Measurements from ENCODE around the gene HPS5.

HPS5 gene

DNA sequence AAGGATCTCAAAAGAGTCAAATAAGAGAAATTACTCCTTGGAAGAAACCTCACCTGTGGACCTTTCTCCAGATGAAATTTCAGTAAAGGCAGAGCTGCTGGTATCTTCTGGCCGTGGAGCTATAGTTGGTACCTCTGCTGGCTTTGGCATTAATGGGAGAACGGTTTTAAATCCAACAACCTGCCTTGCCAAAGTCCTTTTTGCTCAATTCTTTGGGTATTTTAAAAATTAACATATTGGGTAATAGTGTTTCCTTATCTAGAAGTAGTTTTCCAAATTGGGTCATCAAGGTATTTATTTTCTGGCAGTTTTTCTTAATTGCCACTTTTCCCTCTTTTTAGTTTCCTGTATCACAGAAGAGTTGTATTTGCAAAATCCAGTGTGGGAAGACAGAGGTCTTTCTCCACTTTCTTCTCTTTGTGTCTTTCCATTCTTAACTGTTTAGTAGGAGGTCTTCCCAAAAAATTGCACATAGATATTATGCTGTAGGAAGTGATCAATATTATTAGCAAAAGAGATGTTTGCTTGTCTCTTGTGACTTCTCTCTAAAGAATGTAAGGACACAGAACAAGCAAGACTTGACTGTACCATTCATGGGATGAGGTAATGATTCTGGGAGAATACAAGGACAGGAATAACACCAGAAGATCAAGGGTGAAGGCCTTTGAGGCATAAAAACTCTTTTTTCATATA, 85.1 kb downstream of the HPS5 start, which contains the start of gene SAA4:
TSS of gene SAA4 (minus strand) at position 139 of the 693 bp plus-strand sequence. CDS start 876 bp downstream, outside the sequence.
- in situ Hi-C loops (cut with MboI; ENCODE audit: low sequenced_read_pairs), result no loop called here

DNA sequence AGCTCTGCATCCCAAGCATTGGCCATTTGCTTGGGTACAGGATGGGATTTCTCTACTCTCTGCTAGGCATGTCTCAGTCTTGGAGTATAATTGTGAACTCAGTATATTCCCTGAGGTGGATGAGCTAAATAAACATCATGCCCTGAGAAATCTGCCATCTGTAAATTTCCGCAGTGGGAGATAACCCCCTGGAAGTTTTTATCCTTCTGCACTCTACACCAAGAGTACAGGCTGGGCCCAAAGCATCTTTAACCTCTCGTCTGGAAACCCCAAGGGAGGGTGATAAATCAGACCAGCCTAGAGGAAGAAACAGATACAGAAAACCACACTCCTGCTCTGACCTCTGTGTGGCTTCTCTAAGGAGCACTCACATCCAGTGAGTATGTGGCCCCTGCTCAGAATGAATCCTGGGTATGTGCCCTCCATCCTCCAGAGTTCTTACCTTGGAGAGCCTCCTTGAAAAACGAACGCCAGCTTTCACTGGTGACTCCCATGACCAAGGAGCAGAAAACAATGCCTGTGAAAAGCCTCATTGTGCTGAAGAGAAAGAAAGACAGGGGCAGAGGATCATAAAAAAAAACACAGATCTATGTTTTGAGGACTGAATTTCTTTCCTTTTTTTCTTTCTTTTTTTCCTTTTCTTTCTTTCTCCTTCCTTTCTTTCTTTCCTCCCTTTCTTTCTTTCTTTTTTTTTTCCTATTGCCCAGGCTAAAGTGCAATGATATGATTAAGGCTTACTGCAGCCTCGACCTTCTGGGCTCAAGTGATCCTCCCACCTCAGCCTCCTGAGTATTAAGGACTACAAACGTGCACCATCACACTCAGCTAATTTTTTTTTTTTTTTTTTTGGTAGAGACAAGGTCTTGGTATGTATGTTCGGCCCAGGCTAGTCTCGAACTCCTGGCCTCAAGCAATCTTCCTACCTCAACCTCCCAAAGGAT, 86.3 kb downstream of the HPS5 start:
- in situ Hi-C loops (cut with MboI; ENCODE audit: low sequenced_read_pairs), result no loop called here

DNA sequence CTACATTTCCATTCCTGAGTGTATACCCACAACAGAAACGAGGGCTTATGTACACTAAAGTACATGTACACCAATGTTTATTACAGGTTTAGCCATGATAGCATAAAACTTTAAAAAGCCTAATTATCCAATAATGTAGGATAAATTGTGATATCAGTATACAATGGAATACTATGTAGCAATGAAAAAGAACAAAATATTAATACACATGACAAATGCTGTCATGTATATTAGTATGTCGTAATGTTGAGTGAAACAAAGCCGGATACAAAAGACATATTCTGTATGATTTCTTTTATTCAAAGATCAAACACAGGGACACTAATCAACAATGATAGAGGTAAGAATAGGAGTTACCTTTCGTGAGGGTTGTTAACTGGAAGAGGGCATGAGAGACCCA, 88.0 kb downstream of the HPS5 start:
- in situ Hi-C loops (cut with MboI; ENCODE audit: low sequenced_read_pairs), result no loop called here

DNA sequence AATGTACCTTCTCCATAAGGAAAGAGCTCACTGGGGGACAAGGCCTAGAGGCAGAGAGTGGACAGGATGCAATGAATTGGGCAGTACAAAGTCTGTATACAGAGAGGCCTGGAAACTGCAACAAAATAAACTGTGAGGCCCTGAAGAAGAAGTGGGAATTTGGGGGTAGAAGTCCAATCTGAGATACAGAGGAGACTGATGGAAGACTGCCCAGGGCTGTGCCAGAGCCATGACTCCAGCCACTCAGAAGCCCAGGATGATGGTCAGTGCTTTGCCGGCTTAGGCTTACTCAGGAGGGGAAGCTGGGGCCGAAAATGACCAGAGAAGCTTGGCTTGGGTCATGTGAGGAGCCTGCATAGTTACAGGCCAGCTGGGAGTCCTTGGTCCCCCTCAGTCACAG, 91.1 kb downstream of the HPS5 start:
- in situ Hi-C loops (cut with MboI; ENCODE audit: low sequenced_read_pairs), result no loop called here

DNA sequence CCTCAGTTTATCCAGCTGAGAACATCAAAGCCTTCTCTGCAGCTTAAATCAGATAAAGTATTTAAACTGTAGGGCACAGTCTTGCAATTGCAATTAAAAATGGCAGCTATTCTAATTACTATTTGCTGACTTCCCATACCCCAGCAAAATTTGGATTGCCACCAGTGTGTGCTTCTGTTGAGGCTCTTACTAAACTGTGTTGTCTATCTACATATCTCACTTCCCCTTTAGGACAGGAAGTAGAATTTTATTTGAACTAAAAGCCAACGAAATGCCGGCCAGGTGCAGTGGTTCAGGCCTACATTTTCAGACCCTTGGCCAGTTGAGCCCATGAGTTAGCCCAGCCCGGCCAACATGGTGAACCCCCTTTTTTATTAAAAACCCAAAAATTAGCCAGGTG, 92.4 kb downstream of the HPS5 start:
- in situ Hi-C loops (cut with MboI; ENCODE audit: low sequenced_read_pairs), result no loop called here

All from HL-60/S4 treated with retinoic acid at 250 ng/mL for 4 days and 3 days (cell line).